DOHH2 (cell line): ENCODE results near the gene SRD5A1.
"Not testable (repeated sequence)": the region's sequence is repeated elsewhere in the genome, so short reads cannot be mapped to it uniquely, and the experiment has no call there.

Experiments
- H3F3A ChIP-seq: fragments of 200-600 bp; sonication (generic), shearing (Covaris generic); 2 replicates; pipeline ENCODE4 v1.6.0; 2016; ENCODE audit warnings: antibody characterized with exemption, mild to moderate bottlenecking; ENCODE audit not compliant: control insufficient read depth, insufficient read depth
- H3K27ac ChIP-seq: fragments of 200-600 bp; sonication (generic); 2 replicates; pipeline ENCODE4 v1.5.1; 2014; ENCODE audit warnings: low read depth, mild to moderate bottlenecking, low read length, moderate library complexity
- H3K27me3 ChIP-seq: fragments of 200-600 bp; sonication (generic); 2 replicates; pipeline ENCODE4 v1.6.1; 2014; ENCODE audit warnings: mild to moderate bottlenecking, low read length, mixed read lengths; ENCODE audit not compliant: control insufficient read depth
- H3K36me3 ChIP-seq: fragments of 200-600 bp; sonication (generic); 2 replicates; pipeline ENCODE4 v1.6.1; 2014; ENCODE audit warnings: mild to moderate bottlenecking, low read length, moderate library complexity, mixed read lengths; ENCODE audit not compliant: control insufficient read depth
- H3K4me1 ChIP-seq: fragments of 200-600 bp; sonication (generic); 2 replicates; pipeline ENCODE4 v1.6.1; 2014; ENCODE audit warnings: mild to moderate bottlenecking, low read length, mixed read lengths; ENCODE audit not compliant: control insufficient read depth
- H3K4me2 ChIP-seq: fragments of 200-600 bp; sonication (generic); 2 replicates; pipeline ENCODE4 v1.6.0; 2014; ENCODE audit warnings: mild to moderate bottlenecking, low read length, moderate library complexity
- H3K4me3 ChIP-seq: fragments of 200-600 bp; sonication (generic); 2 replicates; pipeline ENCODE4 v1.5.1; 2014; ENCODE audit warnings: mild to moderate bottlenecking, low read length, mixed read lengths
- H3K79me2 ChIP-seq: fragments of 200-600 bp; sonication (generic); 2 replicates; pipeline ENCODE4 v1.6.1; 2014; ENCODE audit warnings: mild to moderate bottlenecking, low read length, mixed read lengths; ENCODE audit not compliant: control insufficient read depth
- H3K9me2 ChIP-seq: fragments of 200-600 bp; sonication (generic); replicated peaks from 2 replicates; pipeline ENCODE4 v1.6.1; 2014; ENCODE audit warnings: mild to moderate bottlenecking, low read length, mixed read lengths; ENCODE audit not compliant: control insufficient read depth
- H3K9me3 ChIP-seq: fragments of 200-600 bp; sonication (generic); 2 replicates; pipeline ENCODE4 v1.6.1; 2014; ENCODE audit warnings: antibody characterized with exemption, low read length, mixed read lengths; ENCODE audit not compliant: control insufficient read depth, insufficient read depth
- H4K20me1 ChIP-seq: fragments of 200-600 bp; sonication (generic); 2 replicates; pipeline ENCODE4 v1.6.0; 2014; ENCODE audit warnings: low read depth, mild to moderate bottlenecking, antibody characterized with exemption, low read length, moderate library complexity; ENCODE audit not compliant: control insufficient read depth, insufficient read depth
- CTCF ChIP-seq: fragments of 200-600 bp; sonication (generic); IDR thresholded peaks from one replicate; pipeline ENCODE4 v1.5.1; 2014; ENCODE audit warnings: antibody characterized with exemption, mild to moderate bottlenecking, low read depth, low read length; ENCODE audit not compliant: poor library complexity, severe bottlenecking
- EZH2phosphoT487 ChIP-seq: fragments of 200-600 bp; sonication (generic); IDR thresholded peaks from 2 replicates; pipeline ENCODE4 v1.6.1; 2017; ENCODE audit warnings: borderline replicate concordance, mild to moderate bottlenecking, antibody characterized with exemption, low read length, moderate library complexity, mixed read lengths

The SRD5A1 gene

DNA sequence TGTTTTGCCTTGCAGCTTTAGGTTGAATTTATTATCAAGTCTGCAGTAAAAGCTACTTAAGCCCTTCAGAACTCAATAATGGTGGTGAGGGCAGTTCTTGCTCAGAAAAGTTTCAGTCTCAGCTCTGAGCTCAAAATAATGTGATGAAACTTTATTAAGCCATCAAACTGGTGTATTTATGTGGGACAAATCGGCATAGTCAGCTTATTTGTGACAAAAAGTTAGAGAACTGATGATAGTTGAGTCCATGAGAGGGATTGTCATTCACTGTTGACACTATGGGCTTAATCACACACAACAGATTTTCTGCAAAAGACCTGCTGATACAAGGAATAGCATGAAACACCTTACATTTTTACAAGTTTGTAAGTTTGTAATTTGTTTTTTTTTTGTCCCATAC is 9.4 kb downstream of the SRD5A1 start:
- no peaks in the 10 kb centered on the region for H3K9me2 ChIP-seq
- no peak overlapping the region for H3K27ac ChIP-seq
- H3K79me2 ChIP-seq, result peaks cover 9% of the 10 kb centered on the region
- no peak for TF ChIP-seq EZH2phosphoT487
- TF ChIP-seq CTCF, result no peak
- no peak overlapping the region for H3K4me3 ChIP-seq
- H3K36me3 ChIP-seq, result peaks cover 4% of the 10 kb centered on the region; the same call in 1 of the 2 replicates
- no peaks in the 10 kb centered on the region for H3K4me1 ChIP-seq
- no peaks in the 10 kb centered on the region for H3K9me3 ChIP-seq
- H4K20me1 ChIP-seq, result no peaks in the 10 kb centered on the region
- H3K4me2 ChIP-seq, result no peak overlapping the region
- H3F3A ChIP-seq, result no peaks in the 10 kb centered on the region
- no peaks in the 10 kb centered on the region for H3K27me3 ChIP-seq

DNA sequence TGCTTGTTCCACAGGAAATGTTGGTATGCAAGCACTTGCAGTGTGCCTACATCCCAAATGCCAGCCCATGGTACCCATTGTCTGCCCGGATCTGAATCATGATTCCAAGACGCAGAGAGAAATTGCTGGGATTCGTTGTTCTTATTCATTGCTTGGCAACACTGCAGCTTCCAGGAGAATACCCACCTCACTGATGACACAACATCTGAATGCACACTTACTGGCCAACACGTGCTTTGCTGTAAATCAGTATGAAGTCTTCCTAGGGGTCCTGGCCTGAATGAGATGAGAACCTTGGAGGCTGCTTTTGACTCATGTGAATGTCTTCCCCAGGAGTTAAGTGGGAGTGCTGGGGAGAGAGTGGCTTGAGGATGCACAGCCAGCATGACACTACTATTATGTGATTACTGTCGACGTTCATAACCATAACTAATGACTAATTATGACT is 11.6 kb downstream of the SRD5A1 start:
- Histone ChIP-seq H3K4me1 (peaks cover 6% of the 10 kb centered on the region), H3K4me2 (no peak overlapping the region), H3K9me2 (no peaks in the 10 kb centered on the region), H3K4me3 (no peak overlapping the region), H3K79me2 (peaks cover 13% of the 10 kb centered on the region), H4K20me1 (no peaks in the 10 kb centered on the region), H3K27ac (no peak overlapping the region), H3K9me3 (no peaks in the 10 kb centered on the region), H3K27me3 (no peaks in the 10 kb centered on the region), H3F3A (no peaks in the 10 kb centered on the region), H3K36me3 (peaks cover 4% of the 10 kb centered on the region; the same call in 1 of the 2 replicates)
- no peak for TF ChIP-seq CTCF
- TF ChIP-seq EZH2phosphoT487, result no peak

GRCh38 chr5:6645571-6646362 is 12.5 kb downstream of the SRD5A1 start:
- not testable (repeated sequence) for H3K36me3 ChIP-seq, H3K9me3 ChIP-seq, H3F3A ChIP-seq, H3K9me2 ChIP-seq, H4K20me1 ChIP-seq, H3K4me3 ChIP-seq, H3K4me2 ChIP-seq, H3K27me3 ChIP-seq, H3K27ac ChIP-seq
- Histone ChIP-seq H3K4me1 (peaks cover 11% of the 10 kb centered on the region), H3K79me2 (peaks cover 17% of the 10 kb centered on the region)

- Histone ChIP-seq H3K79me2 (peaks cover 18% of the 10 kb centered on the region), H3K4me3 (no peak overlapping the region), H4K20me1 (no peaks in the 10 kb centered on the region), H3F3A (no peaks in the 10 kb centered on the region), H3K4me2 (no peak overlapping the region), H3K27ac (no peak overlapping the region), H3K9me2 (no peaks in the 10 kb centered on the region), H3K36me3 (peaks cover 6% of the 10 kb centered on the region; the same call in 1 of the 2 replicates), H3K9me3 (no peaks in the 10 kb centered on the region), H3K27me3 (no peaks in the 10 kb centered on the region), H3K4me1 (peaks cover 30% of the 10 kb centered on the region)
- TF ChIP-seq CTCF (no peak), EZH2phosphoT487 (no peak)
Observed at GRCh38 chr5:6649186-6649585, 15.9 kb downstream of the SRD5A1 start.
